Measurements from ENCODE around the gene NMUR1. TPM values are rescaled to one million over a fixed set of nuclear protein-coding genes. Genes with fewer than 3 reads are reported as not detected.

The NMUR1 gene
- total and polyA plus RNA-seq, 2 experiments from 2014 or later, result 0.29 to 0.59 TPM

GRCh38 chr2:231532756-231533035, 2.5 kb upstream of the NMUR1 start (continued):
- TF ChIP-seq ZNF462 (CRISPR knock-in tag; IDR thresholded peaks at IDR 0.05) (no peak), CREB1 (CRISPR knock-in tag; IDR thresholded peaks at IDR 0.05; ENCODE audit: low read depth) (no peak), ETS1 (IDR thresholded peaks at IDR 0.05) (no peak), ZNF114 (CRISPR knock-in tag; IDR thresholded peaks at IDR 0.05) (no peak), EZH2 (IDR thresholded peaks at IDR 0.05; ENCODE audit: low read depth, unreplicated experiment) (no peak), ZNF331 (CRISPR knock-in tag; IDR thresholded peaks at IDR 0.05; ENCODE audit: low read depth) (no peak)

- Histone ChIP-seq H3K4me1 (ENCODE audit: insufficient read depth) (no peaks in the 10 kb centered on the region), H3K36me3 (ENCODE audit: insufficient read depth) (no peaks in the 10 kb centered on the region), H3F3A (replicated peaks; ENCODE audit: low read depth) (no peaks in the 10 kb centered on the region; the same call in 1 of the 2 replicates), H3K4me2 (no peak overlapping the region), H3K79me2 (replicated peaks; ENCODE audit: insufficient read depth) (no peaks in the 10 kb centered on the region), H4K20me1 (replicated peaks; ENCODE audit: insufficient read depth) (no peaks in the 10 kb centered on the region), H2AFZ (0 out of 2 replicates have a peak overlapping the region, but pooled peaks have one; percentile 63), H3K9me2 (ENCODE audit: insufficient read depth) (no peaks in the 10 kb centered on the region), H3K27me3 (ENCODE audit: insufficient read depth) (peaks cover 19% of the 10 kb centered on the region), H3K27ac (ENCODE audit: low read depth) (no peak overlapping the region), H3K4me3 (no peak overlapping the region)
- no peak overlapping the region; the same call in 1 of the 2 replicates for H3K27ac Mint-ChIP-seq
- H3K4me1 Mint-ChIP-seq, result peaks cover 13% of the 10 kb centered on the region
- H3K36me3 Mint-ChIP-seq (ENCODE audit: low read depth), result no peaks in the 10 kb centered on the region
- no peak overlapping the region for H3K4me3 Mint-ChIP-seq
- H3K9me3 Mint-ChIP-seq, result no peaks in the 10 kb centered on the region
- peaks cover 27% of the 10 kb centered on the region for H3K27me3 Mint-ChIP-seq (ENCODE audit: insufficient read depth, low read depth, poor library complexity)
- ATAC-seq, result no peak
- no peak for DNase-seq (ENCODE audit: low spot score)
- TF ChIP-seq JUNB (IDR thresholded peaks at IDR 0.05; ENCODE audit: unreplicated experiment) (no peak), POLR2AphosphoS5 (IDR thresholded peaks at IDR 0.05; ENCODE audit: low read depth) (no peak), REST (IDR thresholded peaks at IDR 0.05; ENCODE audit: unreplicated experiment) (no peak), STAT1 (IDR thresholded peaks at IDR 0.05; ENCODE audit: unreplicated experiment) (no peak), ZNF331 (CRISPR knock-in tag; IDR thresholded peaks at IDR 0.05; ENCODE audit: low read depth) (no peak), NANOG (IDR thresholded peaks at IDR 0.05; ENCODE audit: borderline replicate concordance) (no peak), ZNF114 (CRISPR knock-in tag; IDR thresholded peaks at IDR 0.05) (no peak)
Measured at GRCh38 chr2:231531883-231532755, 1.9 kb upstream of the NMUR1 start.
